ENCODE results near the gene FAM187B. TPM values are rescaled to one million over a fixed set of nuclear protein-coding genes. Genes with fewer than 3 reads are reported as not detected.

FAM187B gene
- total RNA-seq, 2 donors from 2014 or later = 1.1 TPM; not detected in 1

DNA sequence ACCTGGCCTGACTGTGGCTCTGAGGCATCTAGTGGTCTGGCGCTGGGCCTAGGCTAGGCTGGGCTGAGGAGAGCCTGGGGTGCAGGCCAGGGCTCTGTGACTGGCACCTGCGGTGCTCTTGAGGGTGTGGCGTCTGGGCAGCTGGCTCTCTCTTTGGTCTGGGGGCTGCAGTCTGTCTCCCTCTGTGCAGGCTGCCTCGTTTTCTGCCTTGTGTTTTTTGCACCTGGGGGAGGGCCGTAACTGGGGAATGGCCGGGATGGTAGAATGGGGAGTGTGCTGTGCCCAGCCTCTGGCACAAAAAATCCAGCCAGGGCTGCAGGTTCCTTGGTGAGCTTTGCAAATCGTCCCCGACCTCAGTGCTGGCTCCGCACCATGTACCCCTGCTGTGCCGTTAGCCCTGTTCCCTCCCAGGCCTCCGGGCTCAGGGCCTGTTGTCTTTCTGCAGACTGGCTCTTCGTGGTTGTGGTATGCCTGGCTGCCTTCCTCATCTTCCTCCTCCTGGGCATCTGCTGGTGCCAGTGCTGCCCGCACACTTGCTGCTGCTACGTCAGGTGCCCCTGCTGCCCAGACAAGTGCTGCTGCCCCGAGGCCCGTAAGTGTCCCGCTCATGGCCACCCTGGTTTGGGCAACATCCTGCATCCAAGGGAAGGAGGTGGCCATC lies 33.7 kb upstream of the FAM187B start:
- Histone ChIP-seq H3K27me3 (replicated peaks; ENCODE audit: insufficient read depth) (no peaks in the 10 kb centered on the region), H3K27ac (no peak overlapping the region), H3K4me3 (no peak overlapping the region), H3K4me1 (replicated peaks) (peaks cover 9% of the 10 kb centered on the region), H3K36me3 (no peaks in the 10 kb centered on the region), H3K9me3 (no peaks in the 10 kb centered on the region)
- 65% methylated on average over 15 of the region's 17 CpGs for WGBS
- no peak for TF ChIP-seq POLR2A (IDR thresholded peaks at IDR 0.05)
- no peak for TF ChIP-seq POLR2AphosphoS5 (IDR thresholded peaks at IDR 0.05)
- no peak for DNase-seq (ENCODE audit: low spot score)
- intact Hi-C loops (cut with DNase I) = no loop called here

DNA sequence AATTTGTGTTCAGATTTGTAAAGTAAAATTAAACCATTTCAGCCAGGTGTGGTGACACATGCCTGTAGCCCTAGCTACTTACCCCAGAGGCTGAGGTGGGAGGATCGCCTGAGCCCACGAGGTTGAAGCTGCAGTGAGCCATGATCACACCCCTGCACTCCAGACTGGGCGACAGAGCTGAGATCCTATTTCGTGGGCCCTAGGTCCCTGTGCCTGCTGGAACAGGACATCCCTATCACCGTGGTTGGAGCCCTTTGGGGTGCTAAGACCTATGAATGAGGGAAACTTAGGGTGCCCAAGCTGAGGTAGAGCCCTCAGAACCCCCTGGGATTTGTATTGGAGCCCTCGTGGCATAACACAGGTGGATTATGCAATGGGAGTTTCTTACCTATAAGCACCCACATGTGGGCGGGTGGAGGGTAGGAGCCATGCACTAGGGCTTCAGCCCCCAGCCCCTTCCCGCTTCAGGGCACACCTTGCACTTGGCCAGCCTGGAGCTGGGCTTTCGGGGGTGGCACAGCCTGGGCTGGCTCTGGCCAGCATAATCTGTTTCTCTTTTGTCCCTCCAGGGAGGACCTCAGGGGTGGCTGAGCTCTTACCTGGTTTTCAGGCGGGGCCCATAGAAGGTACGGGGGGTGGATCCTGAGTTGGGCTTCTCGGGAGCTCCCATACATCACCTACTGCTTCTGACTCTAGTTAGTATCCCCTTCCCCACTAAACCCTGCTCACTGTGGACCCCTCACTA lies 33.0 kb upstream of the FAM187B start:
- WGBS = 72% methylated on average over 12 of the region's 12 CpGs
- Histone ChIP-seq H3K4me3 (no peak overlapping the region), H3K4me1 (replicated peaks) (peaks cover 9% of the 10 kb centered on the region), H3K27ac (no peak overlapping the region), H3K36me3 (no peaks in the 10 kb centered on the region), H3K27me3 (replicated peaks; ENCODE audit: insufficient read depth) (no peaks in the 10 kb centered on the region), H3K9me3 (no peaks in the 10 kb centered on the region)
- no peak for DNase-seq (ENCODE audit: low spot score)
- intact Hi-C loops (cut with DNase I) = no loop called here
- no peak for TF ChIP-seq POLR2AphosphoS5 (IDR thresholded peaks at IDR 0.05)

DNA sequence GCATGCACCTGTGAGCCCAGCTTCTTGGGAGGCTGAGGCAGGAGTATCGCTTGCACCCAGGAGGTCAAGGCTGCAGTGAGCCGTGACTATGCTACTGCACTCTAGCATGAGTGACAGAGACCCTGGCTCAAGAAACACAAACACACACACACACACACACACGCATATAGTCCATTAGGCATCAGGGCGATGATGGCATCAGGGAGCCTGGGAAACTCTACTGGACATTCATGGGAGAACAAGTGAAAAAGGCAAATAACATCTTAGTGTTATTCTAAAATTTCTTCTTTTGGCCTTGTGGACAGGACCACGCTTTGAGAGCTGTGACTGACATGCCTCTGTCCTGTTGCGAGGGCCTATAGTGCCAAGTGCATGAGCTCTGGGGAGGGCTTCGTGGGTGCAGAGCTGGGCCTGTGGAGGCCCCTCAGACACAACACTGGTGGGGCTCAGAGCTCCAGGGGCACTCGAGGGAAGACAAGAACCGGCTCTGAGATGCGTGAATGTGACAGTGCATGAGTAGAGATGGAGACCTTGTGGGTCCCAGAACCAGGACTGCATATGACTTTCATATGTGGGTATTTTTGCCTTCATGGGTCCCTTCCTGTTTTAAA lies 32.3 kb upstream of the FAM187B start:
- Histone ChIP-seq H3K27me3 (replicated peaks; ENCODE audit: insufficient read depth) (no peaks in the 10 kb centered on the region), H3K4me1 (replicated peaks) (peaks cover 2% of the 10 kb centered on the region), H3K4me3 (no peak overlapping the region), H3K36me3 (no peaks in the 10 kb centered on the region), H3K9me3 (no peaks in the 10 kb centered on the region), H3K27ac (no peak overlapping the region)
- DNase-seq (ENCODE audit: low spot score) = no peak
- 83% methylated on average over 10 of the region's 10 CpGs for WGBS
- TF ChIP-seq POLR2AphosphoS5 (IDR thresholded peaks at IDR 0.05) (no peak), POLR2A (IDR thresholded peaks at IDR 0.05) (no peak), CTCF (IDR thresholded peaks at IDR 0.05) (no peak)
- intact Hi-C loops (cut with DNase I) = no loop called here

- DNase-seq (ENCODE audit: low spot score) = no peak
- 79% methylated on average over 9 of the region's 9 CpGs for WGBS
- Histone ChIP-seq H3K4me1 (replicated peaks) (no peaks in the 10 kb centered on the region), H3K27ac (no peak overlapping the region), H3K9me3 (no peaks in the 10 kb centered on the region), H3K36me3 (no peaks in the 10 kb centered on the region), H3K4me3 (no peak overlapping the region), H3K27me3 (replicated peaks; ENCODE audit: insufficient read depth) (no peaks in the 10 kb centered on the region)
- intact Hi-C loops (cut with DNase I) = no loop called here
- TF ChIP-seq POLR2AphosphoS5 (IDR thresholded peaks at IDR 0.05) = no peak
- no peak for TF ChIP-seq POLR2A (IDR thresholded peaks at IDR 0.05)
- no peak for TF ChIP-seq CTCF (IDR thresholded peaks at IDR 0.05)
These were observed 28.5 kb upstream of the FAM187B start for GRCh38 chr19:35257113-35257461.

DNA sequence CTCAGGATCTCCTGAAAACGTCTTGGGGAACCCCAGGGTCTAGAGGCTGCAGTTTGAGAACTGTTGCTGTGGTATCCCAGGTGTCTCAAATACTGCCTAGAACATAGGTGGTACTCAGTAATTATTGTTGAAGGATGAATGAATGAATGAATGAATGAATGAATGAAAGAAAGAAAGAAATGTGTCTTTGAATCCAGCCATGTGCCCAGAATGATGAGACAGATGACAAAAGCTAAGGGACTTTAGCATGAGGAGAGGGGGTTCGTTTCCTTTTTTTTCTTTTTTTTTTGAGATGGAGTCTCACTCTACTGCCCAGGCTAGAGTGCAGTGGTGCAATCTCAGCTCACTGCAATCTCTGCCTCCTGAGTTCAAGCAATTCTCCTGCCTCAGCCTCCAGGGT lies 28.0 kb upstream of the FAM187B start:
- Histone ChIP-seq H3K4me3 (no peak overlapping the region), H3K27me3 (replicated peaks; ENCODE audit: insufficient read depth) (no peaks in the 10 kb centered on the region), H3K36me3 (no peaks in the 10 kb centered on the region), H3K9me3 (no peaks in the 10 kb centered on the region), H3K4me1 (replicated peaks) (no peaks in the 10 kb centered on the region), H3K27ac (no peak overlapping the region)
- WGBS = 47% methylated on average over 2 of the region's 2 CpGs
- TF ChIP-seq POLR2AphosphoS5 (IDR thresholded peaks at IDR 0.05) (no peak), POLR2A (IDR thresholded peaks at IDR 0.05) (no peak), CTCF (IDR thresholded peaks at IDR 0.05) (no peak)
- no peak for DNase-seq (ENCODE audit: low spot score)
- intact Hi-C loops (cut with DNase I) = no loop called here

Measured in prostate gland (tissue), 2 donors.